ENCODE measurements around the gene RPA3. TPM values are rescaled to one million over a fixed set of nuclear protein-coding genes. Genes with fewer than 3 reads are reported as not detected.

The RPA3 gene
- total RNA-seq, 1 donor from 2014 or later = 128 TPM

GRCh38 chr7:7617550-7617949 lies 100.9 kb downstream of the RPA3 start:
- Histone ChIP-seq H3K9ac (no peak overlapping the region), H3K36me3 (no peaks in the 10 kb centered on the region), H3K27me3 (no peaks in the 10 kb centered on the region), H3K79me2 (ENCODE audit: low read depth) (no peaks in the 10 kb centered on the region), H3K9me3 (ENCODE audit: low read depth) (no peaks in the 10 kb centered on the region), H3K27ac (no peak overlapping the region), H3K4me3 (no peak overlapping the region), H2AFZ (replicated peaks) (no peak overlapping the region), H3F3A (ENCODE audit: low read depth) (no peaks in the 10 kb centered on the region), H3K4me2 (no peak overlapping the region), H4K20me1 (ENCODE audit: low read depth) (no peaks in the 10 kb centered on the region), H3K4me1 (no peaks in the 10 kb centered on the region)
- DNase-seq (ENCODE audit: low spot score) = no peak
- H3K4me3 Mint-ChIP-seq = no peak overlapping the region
- H3K36me3 Mint-ChIP-seq = no peaks in the 10 kb centered on the region
- no peaks in the 10 kb centered on the region for H3K9me3 Mint-ChIP-seq
- no peak for TF ChIP-seq CTCF (IDR thresholded peaks at IDR 0.05)
- no peak for TF ChIP-seq EZH2phosphoT487 (IDR thresholded peaks at IDR 0.05)
- TF ChIP-seq EZH2 (IDR thresholded peaks at IDR 0.05) = no peak
- peaks cover 2% of the 10 kb centered on the region for H3K27me3 Mint-ChIP-seq (ENCODE audit: insufficient read depth, low read depth)
- H3K4me1 Mint-ChIP-seq = no peaks in the 10 kb centered on the region
- H3K27ac Mint-ChIP-seq = no peak overlapping the region

- H3F3A ChIP-seq (ENCODE audit: low read depth) = no peaks in the 10 kb centered on the region
- Mint-ChIP-seq H3K36me3 (no peaks in the 10 kb centered on the region), H3K27me3 (ENCODE audit: insufficient read depth, low read depth) (peaks cover 2% of the 10 kb centered on the region), H3K9me3 (no peaks in the 10 kb centered on the region), H3K4me3 (no peak overlapping the region), H3K27ac (no peak overlapping the region), H3K4me1 (no peaks in the 10 kb centered on the region)
- no peak overlapping the region for H3K27ac ChIP-seq
- no peaks in the 10 kb centered on the region for H4K20me1 ChIP-seq (ENCODE audit: low read depth)
- TF ChIP-seq EZH2 (IDR thresholded peaks at IDR 0.05) (no peak), CTCF (IDR thresholded peaks at IDR 0.05) (no peak), EZH2phosphoT487 (IDR thresholded peaks at IDR 0.05) (no peak)
- H3K9ac ChIP-seq = no peak overlapping the region
- no peak for DNase-seq (ENCODE audit: low spot score)
- H3K27me3 ChIP-seq = no peaks in the 10 kb centered on the region
- no peaks in the 10 kb centered on the region for H3K79me2 ChIP-seq (ENCODE audit: low read depth)
- H3K4me3 ChIP-seq = no peak overlapping the region
- H3K4me1 ChIP-seq = no peaks in the 10 kb centered on the region
- H3K36me3 ChIP-seq = no peaks in the 10 kb centered on the region
- H3K4me2 ChIP-seq = no peak overlapping the region
- no peak overlapping the region for H2AFZ ChIP-seq (replicated peaks)
- H3K9me3 ChIP-seq (ENCODE audit: low read depth) = no peaks in the 10 kb centered on the region
Observed at GRCh38 chr7:7614018-7614741, 104.2 kb downstream of the RPA3 start.

- Mint-ChIP-seq H3K36me3 (no peaks in the 10 kb centered on the region), H3K9me3 (no peaks in the 10 kb centered on the region), H3K4me1 (no peaks in the 10 kb centered on the region), H3K27ac (no peak overlapping the region), H3K27me3 (ENCODE audit: insufficient read depth, low read depth) (peaks cover 2% of the 10 kb centered on the region), H3K4me3 (no peak overlapping the region)
- no peak overlapping the region for H3K4me2 ChIP-seq
- no peaks in the 10 kb centered on the region for H3K4me1 ChIP-seq
- DNase-seq (ENCODE audit: low spot score) = no peak
- H3K79me2 ChIP-seq (ENCODE audit: low read depth) = no peaks in the 10 kb centered on the region
- H3K9ac ChIP-seq = no peak overlapping the region
- H3K9me3 ChIP-seq (ENCODE audit: low read depth) = no peaks in the 10 kb centered on the region
- no peaks in the 10 kb centered on the region for H3F3A ChIP-seq (ENCODE audit: low read depth)
- no peaks in the 10 kb centered on the region for H4K20me1 ChIP-seq (ENCODE audit: low read depth)
- H3K27ac ChIP-seq = no peak overlapping the region
- H3K27me3 ChIP-seq = no peaks in the 10 kb centered on the region
- H2AFZ ChIP-seq (replicated peaks) = no peak overlapping the region
- TF ChIP-seq EZH2phosphoT487 (IDR thresholded peaks at IDR 0.05) (no peak), CTCF (IDR thresholded peaks at IDR 0.05) (no peak), EZH2 (IDR thresholded peaks at IDR 0.05) (no peak)
- H3K4me3 ChIP-seq = no peak overlapping the region
- no peaks in the 10 kb centered on the region for H3K36me3 ChIP-seq
Observed at GRCh38 chr7:7613210-7613609, 105.2 kb downstream of the RPA3 start.

Measured in neural progenitor cell (in vitro differentiated cells).